ENCODE results near the gene FREM3. TPM values are rescaled to one million over a fixed set of nuclear protein-coding genes. Genes with fewer than 3 reads are reported as not detected.
"Not testable (repeated sequence)": the region's sequence is repeated elsewhere in the genome, so short reads cannot be mapped to it uniquely, and the experiment has no call there.

Gene FREM3
- polyA plus RNA-seq, 1 donor = 0.13 TPM

GRCh38 chr4:143575331-143575730, 125.1 kb downstream of the FREM3 start:
- no peak for DNase-seq

GRCh38 chr4:143564472-143564871, 136.0 kb downstream of the FREM3 start:
- DNase-seq = no peak

GRCh38 chr4:143559757-143560147, 140.7 kb downstream of the FREM3 start:
- DNase-seq = no peak

GRCh38 chr4:143558823-143559756, 141.4 kb downstream of the FREM3 start:
- peak; percentile 85 for DNase-seq

- no peak for DNase-seq
These were observed 142.2 kb downstream of the FREM3 start for GRCh38 chr4:143558286-143558685.

- no peak for DNase-seq
These were observed 144.8 kb downstream of the FREM3 start for GRCh38 chr4:143555676-143556075.

- DNase-seq = no peak
These were observed 145.5 kb downstream of the FREM3 start for GRCh38 chr4:143554728-143555597.

- no peak for DNase-seq
These were observed 150.5 kb downstream of the FREM3 start for GRCh38 chr4:143549928-143550327.

GRCh38 chr4:143539670-143540023, 160.8 kb downstream of the FREM3 start:
- DNase-seq = no peak

GRCh38 chr4:143538979-143539669, 161.4 kb downstream of the FREM3 start:
- no peak for DNase-seq

GRCh38 chr4:143531788-143532491, 168.5 kb downstream of the FREM3 start:
- DNase-seq = no peak

- no peak for DNase-seq
These were observed 169.1 kb downstream of the FREM3 start for GRCh38 chr4:143531380-143531779.

GRCh38 chr4:143528046-143528445, 172.4 kb downstream of the FREM3 start:
- DNase-seq = not testable (repeated sequence)

Other genes starting within 250 kb of the FREM3 start
- gene SMARCA5, start 187.0 kb downstream of the FREM3 start, polyA plus RNA-seq (ENCODE audit: insufficient read length) = 147 TPM
- gene GYPE, start 204.9 kb upstream of the FREM3 start, polyA plus RNA-seq (ENCODE audit: insufficient read length) = 4.2 TPM